GM23338 (cell line): Measurements from ENCODE around the gene CDC42BPA.

Experiments used
- EZH2 ChIP-seq: fragments of 200-600 bp; sonication (generic); IDR thresholded peaks from one replicate; pipeline ENCODE4 v1.8.0; 2017; ENCODE audit warnings: antibody characterized with exemption, mild to moderate bottlenecking, low read depth; ENCODE audit not compliant: unreplicated experiment
- EZH2phosphoT487 ChIP-seq: fragments of 200-600 bp; sonication (generic); IDR thresholded peaks from one replicate; pipeline ENCODE4 v1.8.1; 2018; ENCODE audit warnings: antibody characterized with exemption; ENCODE audit not compliant: unreplicated experiment
- TF ChIP-seq, protein P1 (sequence below): IDR thresholded peaks from one replicate; pipeline ENCODE4 v1.6.1; 2018; ENCODE audit warnings: antibody characterized with exemption; ENCODE audit not compliant: unreplicated experiment
- TF ChIP-seq, protein P2 (sequence below), 2 experiments: fragments of 200-600 bp in 1 of 2; sonication (generic) in 1 of 2; conservative IDR thresholded peaks; 2 replicates each; pipeline versions ENCODE4 v1.5.1 to v1.6.1; 2016 to 2017; ENCODE audit warnings: antibody characterized with exemption in 2 of 2, low read depth in 2 of 2, mild to moderate bottlenecking in 2 of 2, moderate library complexity in 1 of 2

DNA sequence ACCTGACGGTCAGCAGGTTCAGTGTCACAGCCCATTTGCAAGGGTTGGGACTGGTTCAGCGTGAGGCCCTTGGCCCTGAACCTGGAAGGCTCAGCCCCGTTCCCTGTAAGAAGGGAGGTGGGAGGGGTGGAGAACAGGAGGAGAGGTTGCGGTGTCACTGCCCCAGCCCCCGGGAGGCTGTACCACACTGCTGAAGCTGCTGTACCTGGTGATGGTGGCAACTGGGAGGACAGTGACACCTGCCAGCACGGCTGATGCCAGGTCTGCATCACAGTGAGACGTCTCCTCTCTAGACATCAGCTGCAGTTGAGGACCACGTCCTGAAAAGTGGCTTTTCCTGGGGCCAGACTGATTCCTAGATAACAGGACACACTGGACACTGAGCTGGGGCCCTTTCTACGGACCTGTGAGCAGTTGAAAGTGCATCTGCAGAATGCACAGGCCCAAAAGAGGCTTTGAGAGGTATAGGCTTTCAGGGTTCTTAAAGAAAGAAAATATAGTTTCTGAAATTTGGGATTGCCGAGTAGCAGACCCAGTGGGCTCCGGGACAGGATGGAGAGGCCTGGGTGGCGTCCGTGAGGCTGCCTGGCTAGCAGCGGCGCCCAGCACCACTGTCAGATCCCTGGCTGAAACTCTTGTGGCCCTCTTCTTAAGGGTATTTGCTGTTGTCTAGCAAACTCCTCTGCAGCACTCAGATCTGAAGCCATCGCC, 330.5 kb downstream of the CDC42BPA start:
- TF ChIP-seq EZH2 (no peak), EZH2phosphoT487 (no peak)
- TF ChIP-seq, protein P1, sequence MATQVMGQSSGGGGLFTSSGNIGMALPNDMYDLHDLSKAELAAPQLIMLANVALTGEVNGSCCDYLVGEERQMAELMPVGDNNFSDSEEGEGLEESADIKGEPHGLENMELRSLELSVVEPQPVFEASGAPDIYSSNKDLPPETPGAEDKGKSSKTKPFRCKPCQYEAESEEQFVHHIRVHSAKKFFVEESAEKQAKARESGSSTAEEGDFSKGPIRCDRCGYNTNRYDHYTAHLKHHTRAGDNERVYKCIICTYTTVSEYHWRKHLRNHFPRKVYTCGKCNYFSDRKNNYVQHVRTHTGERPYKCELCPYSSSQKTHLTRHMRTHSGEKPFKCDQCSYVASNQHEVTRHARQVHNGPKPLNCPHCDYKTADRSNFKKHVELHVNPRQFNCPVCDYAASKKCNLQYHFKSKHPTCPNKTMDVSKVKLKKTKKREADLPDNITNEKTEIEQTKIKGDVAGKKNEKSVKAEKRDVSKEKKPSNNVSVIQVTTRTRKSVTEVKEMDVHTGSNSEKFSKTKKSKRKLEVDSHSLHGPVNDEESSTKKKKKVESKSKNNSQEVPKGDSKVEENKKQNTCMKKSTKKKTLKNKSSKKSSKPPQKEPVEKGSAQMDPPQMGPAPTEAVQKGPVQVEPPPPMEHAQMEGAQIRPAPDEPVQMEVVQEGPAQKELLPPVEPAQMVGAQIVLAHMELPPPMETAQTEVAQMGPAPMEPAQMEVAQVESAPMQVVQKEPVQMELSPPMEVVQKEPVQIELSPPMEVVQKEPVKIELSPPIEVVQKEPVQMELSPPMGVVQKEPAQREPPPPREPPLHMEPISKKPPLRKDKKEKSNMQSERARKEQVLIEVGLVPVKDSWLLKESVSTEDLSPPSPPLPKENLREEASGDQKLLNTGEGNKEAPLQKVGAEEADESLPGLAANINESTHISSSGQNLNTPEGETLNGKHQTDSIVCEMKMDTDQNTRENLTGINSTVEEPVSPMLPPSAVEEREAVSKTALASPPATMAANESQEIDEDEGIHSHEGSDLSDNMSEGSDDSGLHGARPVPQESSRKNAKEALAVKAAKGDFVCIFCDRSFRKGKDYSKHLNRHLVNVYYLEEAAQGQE = no peak
- TF ChIP-seq, protein P2, sequence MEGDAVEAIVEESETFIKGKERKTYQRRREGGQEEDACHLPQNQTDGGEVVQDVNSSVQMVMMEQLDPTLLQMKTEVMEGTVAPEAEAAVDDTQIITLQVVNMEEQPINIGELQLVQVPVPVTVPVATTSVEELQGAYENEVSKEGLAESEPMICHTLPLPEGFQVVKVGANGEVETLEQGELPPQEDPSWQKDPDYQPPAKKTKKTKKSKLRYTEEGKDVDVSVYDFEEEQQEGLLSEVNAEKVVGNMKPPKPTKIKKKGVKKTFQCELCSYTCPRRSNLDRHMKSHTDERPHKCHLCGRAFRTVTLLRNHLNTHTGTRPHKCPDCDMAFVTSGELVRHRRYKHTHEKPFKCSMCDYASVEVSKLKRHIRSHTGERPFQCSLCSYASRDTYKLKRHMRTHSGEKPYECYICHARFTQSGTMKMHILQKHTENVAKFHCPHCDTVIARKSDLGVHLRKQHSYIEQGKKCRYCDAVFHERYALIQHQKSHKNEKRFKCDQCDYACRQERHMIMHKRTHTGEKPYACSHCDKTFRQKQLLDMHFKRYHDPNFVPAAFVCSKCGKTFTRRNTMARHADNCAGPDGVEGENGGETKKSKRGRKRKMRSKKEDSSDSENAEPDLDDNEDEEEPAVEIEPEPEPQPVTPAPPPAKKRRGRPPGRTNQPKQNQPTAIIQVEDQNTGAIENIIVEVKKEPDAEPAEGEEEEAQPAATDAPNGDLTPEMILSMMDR (conservative IDR thresholded peaks at IDR 0.05; ENCODE audit: low read depth in 2 of 2) = no peak
